DND-41 (cell line): ENCODE measurements around the gene CENPO.

Experiments
- EZH2 ChIP-seq: IDR thresholded peaks from 3 replicates; pipeline ENCODE4 v1.6.1; 2012; ENCODE audit warnings: borderline replicate concordance, low read depth, mild to moderate bottlenecking, moderate library complexity, low read length, inconsistent platforms; ENCODE audit not compliant: severe bottlenecking
- TF ChIP-seq, protein P1 (sequence below): IDR thresholded peaks from 2 replicates; pipeline ENCODE4 v1.5.1; 2012; ENCODE audit warnings: borderline replicate concordance, low read length, moderate library complexity, mild to moderate bottlenecking; ENCODE audit not compliant: poor library complexity, severe bottlenecking; ENCODE audit errors: extremely low read depth

- TF ChIP-seq, protein P1, sequence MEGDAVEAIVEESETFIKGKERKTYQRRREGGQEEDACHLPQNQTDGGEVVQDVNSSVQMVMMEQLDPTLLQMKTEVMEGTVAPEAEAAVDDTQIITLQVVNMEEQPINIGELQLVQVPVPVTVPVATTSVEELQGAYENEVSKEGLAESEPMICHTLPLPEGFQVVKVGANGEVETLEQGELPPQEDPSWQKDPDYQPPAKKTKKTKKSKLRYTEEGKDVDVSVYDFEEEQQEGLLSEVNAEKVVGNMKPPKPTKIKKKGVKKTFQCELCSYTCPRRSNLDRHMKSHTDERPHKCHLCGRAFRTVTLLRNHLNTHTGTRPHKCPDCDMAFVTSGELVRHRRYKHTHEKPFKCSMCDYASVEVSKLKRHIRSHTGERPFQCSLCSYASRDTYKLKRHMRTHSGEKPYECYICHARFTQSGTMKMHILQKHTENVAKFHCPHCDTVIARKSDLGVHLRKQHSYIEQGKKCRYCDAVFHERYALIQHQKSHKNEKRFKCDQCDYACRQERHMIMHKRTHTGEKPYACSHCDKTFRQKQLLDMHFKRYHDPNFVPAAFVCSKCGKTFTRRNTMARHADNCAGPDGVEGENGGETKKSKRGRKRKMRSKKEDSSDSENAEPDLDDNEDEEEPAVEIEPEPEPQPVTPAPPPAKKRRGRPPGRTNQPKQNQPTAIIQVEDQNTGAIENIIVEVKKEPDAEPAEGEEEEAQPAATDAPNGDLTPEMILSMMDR: no peak
- no peak for TF ChIP-seq EZH2
These were observed 45.9 kb upstream of the CENPO start for GRCh38 chr2:24747299-24747698.
